Lung (tissue), 12 donors: ENCODE results near the gene FANCB. TPM values are rescaled to one million over a fixed set of nuclear protein-coding genes. Genes with fewer than 3 reads are reported as not detected.

ENCODE experiments used
- ATAC-seq: fragments of 200-7000 bp; cut with Tn5 transposase; one replicate; pipeline ENCODE4 v1.9.1; 2020; ENCODE audit warnings: moderate number of reproducible peaks; ENCODE audit not compliant: insufficient read depth, low FRiP score
- DNase-seq, 3 donors: peaks; one replicate each; pipeline ENCODE4 v3.0.0-alpha.2; 2013 to 2017
- H3K27ac ChIP-seq, 2 donors: one replicate each; pipeline ENCODE4 v1.5.1; 2013; ENCODE audit warnings: mild to moderate bottlenecking in 2 of 2, moderate library complexity in 2 of 2, control low read depth in 1 of 2, inconsistent platforms in 1 of 2, low read depth in 1 of 2, low read length in 1 of 2
- H3K27me3 ChIP-seq, 3 donors: one replicate each; pipeline ENCODE4 v1.5.1; 2013; ENCODE audit warnings: low read length in 2 of 3; ENCODE audit not compliant: control insufficient read depth in 3 of 3, insufficient read depth in 3 of 3
- H3K36me3 ChIP-seq, 4 donors: one replicate each; pipeline ENCODE4 v1.5.1; 2013; ENCODE audit warnings: low read length in 4 of 4, mild to moderate bottlenecking in 1 of 4, moderate library complexity in 1 of 4; ENCODE audit not compliant: control insufficient read depth in 4 of 4, insufficient read depth in 4 of 4
- H3K4me1 ChIP-seq, 5 donors: one replicate each; pipeline ENCODE4 v1.5.1; 2013; ENCODE audit warnings: low read length in 5 of 5, mild to moderate bottlenecking in 2 of 5, moderate library complexity in 1 of 5; ENCODE audit not compliant: control insufficient read depth in 5 of 5, insufficient read depth in 5 of 5
- H3K4me3 ChIP-seq: one replicate; pipeline ENCODE4 v1.5.1; 2013; ENCODE audit warnings: mild to moderate bottlenecking, control low read depth, moderate library complexity
- H3K9ac ChIP-seq, 2 donors: one replicate each; pipeline ENCODE4 v1.5.1; 2013; ENCODE audit warnings: low read length in 2 of 2, control low read depth in 1 of 2; ENCODE audit not compliant: insufficient read depth in 1 of 2
- H3K9me3 ChIP-seq, 4 donors: one replicate each; pipeline ENCODE4 v1.5.1; 2013; ENCODE audit warnings: low read length in 3 of 4, mild to moderate bottlenecking in 1 of 4, moderate library complexity in 1 of 4; ENCODE audit not compliant: control insufficient read depth in 4 of 4, insufficient read depth in 3 of 4
- CTCF ChIP-seq: IDR thresholded peaks from 2 replicates; pipeline ENCODE4 v1.5.1; 2012; ENCODE audit warnings: mild to moderate bottlenecking; ENCODE audit errors: control extremely low read depth, extremely low read depth
- WGBS, 2 donors: extraction: QIAGEN DNeasy Blood & Tissue Kit; methylation state at CpG; one replicate each; pipeline ENCODE4 v1.1.7; 2013; 5-methylcytosine and 5-hydroxymethylcytosine counted together
- polyA plus RNA-seq, 2 donors: library from polyadenylated mRNA; stranded (reverse); fragments of 200-250 nt; gene quantifications; one replicate each; pipeline ENCODE4 v1.2.1, GENCODE V29; 2013
- total RNA-seq, 2 donors: library from RNA; depleted of rRNA in 1 of 2; stranded (reverse); fragments of >200 nt in 1 of 2; gene quantifications; one replicate each; pipeline ENCODE4 v1.2.1, GENCODE V29; 2014 to 2021
- donor health status: control.
- donor health status: control.
- donor health status: Bipolar disorder and iron deficiency.
- donor health status: healthy.
- donor health status: DM: yes; HTN: yes; CAD: no.

FANCB gene
- total and polyA plus RNA-seq, 4 donors = 0.25 to 8.0 (median 0.76) TPM

- DNase-seq (no peak), ATAC-seq (no peak)
- WGBS, 2 donors = 43 to 66% methylated on average over 3 of the region's 3 CpGs
- Histone ChIP-seq H3K9me3 (no peaks in the 10 kb centered on the region), H3K27me3 (peaks cover 0 to 22% (median 3%) of the 10 kb centered on the region in 3 donors), H3K27ac (no peak overlapping the region), H3K4me1 (no peaks in the 10 kb centered on the region), H3K36me3 (no peaks in the 10 kb centered on the region), H3K4me3 (no peak overlapping the region), H3K9ac (no peak overlapping the region)
- no peak for TF ChIP-seq CTCF
These were observed 21.3 kb downstream of the FANCB start for GRCh38 chrX:14851526-14851925.

- TF ChIP-seq CTCF = no peak
- Histone ChIP-seq H3K36me3 (no peaks in the 10 kb centered on the region), H3K9me3 (no peaks in the 10 kb centered on the region), H3K27me3 (peaks cover 0 to 14% (median 8%) of the 10 kb centered on the region in 3 donors), H3K27ac (no peak overlapping the region), H3K4me1 (no peaks in the 10 kb centered on the region), H3K9ac (no peak overlapping the region), H3K4me3 (no peak overlapping the region)
- DNase-seq (no peak), ATAC-seq (no peak)
- WGBS, 2 donors = 74 to 83% methylated on average over 4 of the region's 4 CpGs
These were observed 29.2 kb downstream of the FANCB start for GRCh38 chrX:14843666-14844065.

GRCh38 chrX:14837155-14837554, 35.7 kb downstream of the FANCB start:
- H3K4me1 ChIP-seq = no peaks in the 10 kb centered on the region
- ATAC-seq = no peak
- WGBS, 2 donors = 75 to 87% methylated on average over 2 of the region's 2 CpGs
- no peak for TF ChIP-seq CTCF
- H3K27ac ChIP-seq = no peak overlapping the region
- no peak overlapping the region for H3K9ac ChIP-seq
- no peaks in the 10 kb centered on the region for H3K36me3 ChIP-seq
- no peak overlapping the region for H3K4me3 ChIP-seq
- no peak for DNase-seq
- H3K27me3 ChIP-seq = peaks cover 0 to 25% (median 0%) of the 10 kb centered on the region in 3 donors
- no peaks in the 10 kb centered on the region for H3K9me3 ChIP-seq

- Histone ChIP-seq H3K4me3 (no peak overlapping the region), H3K27ac (no peak overlapping the region), H3K36me3 (no peaks in the 10 kb centered on the region), H3K9me3 (no peaks in the 10 kb centered on the region), H3K27me3 (peaks cover 0 to 14% (median 0%) of the 10 kb centered on the region in 3 donors), H3K9ac (no peak overlapping the region), H3K4me1 (no peaks in the 10 kb centered on the region)
- DNase-seq = no peak
- ATAC-seq = no peak
- TF ChIP-seq CTCF = no peak
These were observed 40.3 kb downstream of the FANCB start for GRCh38 chrX:14832586-14832985.
